B cell (primary cell): Measurements from ENCODE around the gene TGFA.

ENCODE experiments used
- EZH2 ChIP-seq: IDR thresholded peaks from 2 replicates; pipeline ENCODE4 v1.6.1; 2012; ENCODE audit warnings: borderline replicate concordance, low read depth, mild to moderate bottlenecking, moderate library complexity, low read length; ENCODE audit not compliant: insufficient read depth, poor library complexity, severe bottlenecking
- TF ChIP-seq, protein P1 (sequence below): fragments of 200-600 bp; IDR thresholded peaks from one replicate; pipeline ENCODE4 v1.8.0; 2022; ENCODE audit warnings: antibody characterized with exemption, mild to moderate bottlenecking

DNA sequence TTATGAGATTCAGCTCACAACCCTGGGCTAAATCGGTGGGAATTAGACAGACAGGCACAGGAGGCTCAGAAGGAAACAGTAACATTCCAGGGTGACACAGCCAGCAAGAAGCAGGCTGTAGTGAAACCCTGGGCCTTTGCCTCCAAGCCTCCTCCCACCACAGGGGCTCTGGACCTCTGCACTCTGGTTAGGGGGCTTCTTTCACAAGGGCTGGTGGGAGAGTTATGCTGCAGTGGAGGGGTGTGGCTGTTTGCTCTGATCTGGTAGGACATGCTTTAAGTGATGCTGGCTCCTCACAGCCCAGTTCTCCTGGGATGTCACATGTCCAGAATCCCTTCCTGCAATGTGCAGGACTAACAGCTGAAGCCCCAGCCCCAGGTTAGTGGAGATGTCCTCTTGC, 109.9 kb downstream of the TGFA start:
- TF ChIP-seq EZH2: no peak
- TF ChIP-seq, protein P1, sequence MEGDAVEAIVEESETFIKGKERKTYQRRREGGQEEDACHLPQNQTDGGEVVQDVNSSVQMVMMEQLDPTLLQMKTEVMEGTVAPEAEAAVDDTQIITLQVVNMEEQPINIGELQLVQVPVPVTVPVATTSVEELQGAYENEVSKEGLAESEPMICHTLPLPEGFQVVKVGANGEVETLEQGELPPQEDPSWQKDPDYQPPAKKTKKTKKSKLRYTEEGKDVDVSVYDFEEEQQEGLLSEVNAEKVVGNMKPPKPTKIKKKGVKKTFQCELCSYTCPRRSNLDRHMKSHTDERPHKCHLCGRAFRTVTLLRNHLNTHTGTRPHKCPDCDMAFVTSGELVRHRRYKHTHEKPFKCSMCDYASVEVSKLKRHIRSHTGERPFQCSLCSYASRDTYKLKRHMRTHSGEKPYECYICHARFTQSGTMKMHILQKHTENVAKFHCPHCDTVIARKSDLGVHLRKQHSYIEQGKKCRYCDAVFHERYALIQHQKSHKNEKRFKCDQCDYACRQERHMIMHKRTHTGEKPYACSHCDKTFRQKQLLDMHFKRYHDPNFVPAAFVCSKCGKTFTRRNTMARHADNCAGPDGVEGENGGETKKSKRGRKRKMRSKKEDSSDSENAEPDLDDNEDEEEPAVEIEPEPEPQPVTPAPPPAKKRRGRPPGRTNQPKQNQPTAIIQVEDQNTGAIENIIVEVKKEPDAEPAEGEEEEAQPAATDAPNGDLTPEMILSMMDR: no peak
